Measurements from ENCODE around the gene CTDSP1.

The CTDSP1 gene

GRCh38 chr2:218383892-218384519, 15.7 kb upstream of the CTDSP1 start:
- no peak for DNase-seq

- DNase-seq, result no peak
Observed at GRCh38 chr2:218384975-218385374, 14.7 kb upstream of the CTDSP1 start.

- DNase-seq, result no peak
Observed at GRCh38 chr2:218386505-218387368, 12.9 kb upstream of the CTDSP1 start.

GRCh38 chr2:218387369-218388194, 12.1 kb upstream of the CTDSP1 start:
- DNase-seq, result no peak

GRCh38 chr2:218389333-218390150, 10.1 kb upstream of the CTDSP1 start:
- no peak for DNase-seq

- DNase-seq, result no peak
Observed at GRCh38 chr2:218391202-218391601, 8.5 kb upstream of the CTDSP1 start.

- no peak for DNase-seq
Observed at GRCh38 chr2:218392459-218392858, 7.2 kb upstream of the CTDSP1 start.

- DNase-seq, result no peak
Observed at GRCh38 chr2:218392891-218393462, 6.7 kb upstream of the CTDSP1 start.

GRCh38 chr2:218393750-218394290, 5.8 kb upstream of the CTDSP1 start:
- no peak for DNase-seq

- no peak for DNase-seq
Observed at GRCh38 chr2:218394298-218395089, 5.2 kb upstream of the CTDSP1 start.

- DNase-seq, result no peak
Observed at GRCh38 chr2:218395090-218395444, 4.6 kb upstream of the CTDSP1 start.

- no peak for DNase-seq
Observed at GRCh38 chr2:218395456-218395825, 4.2 kb upstream of the CTDSP1 start.

GRCh38 chr2:218395826-218396687, 3.6 kb upstream of the CTDSP1 start:
- peak; percentile 89 for DNase-seq

GRCh38 chr2:218396688-218397462, 2.8 kb upstream of the CTDSP1 start:
- peak; percentile 65 for DNase-seq

GRCh38 chr2:218397463-218397819, 2.2 kb upstream of the CTDSP1 start:
- DNase-seq, result no peak

- no peak for DNase-seq
Observed at GRCh38 chr2:218397820-218398436, 1.7 kb upstream of the CTDSP1 start.

GRCh38 chr2:218398437-218399390, 954 bp upstream of the CTDSP1 start:
- DNase-seq, result peak; percentile 51

Measured in effector CD4-positive, alpha-beta T cell (primary cell).